Esophagus muscularis mucosa (tissue), 4 donors: ENCODE results near the gene H6PD. TPM values are rescaled to one million over a fixed set of nuclear protein-coding genes. Genes with fewer than 3 reads are reported as not detected.

Experiments used
- DNase-seq: peaks from one replicate; pipeline ENCODE4 v3.0.0-alpha.2; 2017; ENCODE audit errors: extremely low spot score
- H3K27ac ChIP-seq, 4 donors: fragments of 200-600 bp; sonication (generic); replicated peaks in 1 of 4; 1 replicate in 3 of 4; 2 replicates in 1 of 4; pipeline ENCODE4 v1.5.1; 2016 to 2019; ENCODE audit warnings: mild to moderate bottlenecking in 1 of 4
- H3K27me3 ChIP-seq, 4 donors: fragments of 200-600 bp; sonication (generic); one replicate each; pipeline versions ENCODE4 v1.5.1 to v1.6.0; 2016 to 2019
- H3K36me3 ChIP-seq, 4 donors: fragments of 200-600 bp; sonication (generic); one replicate each; pipeline ENCODE4 v1.5.1; 2016 to 2019
- H3K4me1 ChIP-seq, 4 donors: fragments of 200-600 bp; sonication (generic); one replicate each; pipeline ENCODE4 v1.5.1; 2016 to 2019
- H3K4me3 ChIP-seq, 4 donors: fragments of 200-600 bp; sonication (generic); 1 replicate in 2 of 4; 2 replicates in 2 of 4; pipeline ENCODE4 v1.5.1; 2016 to 2019; ENCODE audit warnings: mild to moderate bottlenecking in 4 of 4, moderate library complexity in 1 of 4
- H3K9me3 ChIP-seq, 4 donors: fragments of 200-600 bp; sonication (generic); 1 replicate in 3 of 4; 2 replicates in 1 of 4; pipeline ENCODE4 v1.5.1; 2016 to 2019
- EP300 ChIP-seq: sonication (generic); formaldehyde crosslinking; IDR thresholded peaks from one replicate; pipeline ENCODE4 v1.6.1; 2017; ENCODE audit warnings: antibody characterized with exemption
- POLR2A ChIP-seq: fragments of 450-650 bp; IDR thresholded peaks from one replicate; pipeline ENCODE4 v1.6.1; 2017; ENCODE audit warnings: antibody characterized with exemption, moderate library complexity, mild to moderate bottlenecking, low read depth
- POLR2AphosphoS5 ChIP-seq, 2 donors: sonication (generic); formaldehyde crosslinking; IDR thresholded peaks; one replicate each; pipeline ENCODE4 v1.6.1; 2017; ENCODE audit warnings: antibody characterized with exemption in 2 of 2
- WGBS: methylation state at CpG from one replicate; pipeline ENCODE4 v1.1.5; 2018; 5-methylcytosine and 5-hydroxymethylcytosine counted together
- intact Hi-C: fragments of 100-400 bp; cut with DNase I; formaldehyde crosslinking; loops from one replicate; pipeline ENCODE4 v1.15.1; 2023
- total RNA-seq, 4 donors: library from RNA; depleted of rRNA; stranded (reverse); fragments of >200 nt; gene quantifications; one replicate each; pipeline versions ENCODE4 v1.1.0 to v1.2.1, GENCODE V29; 2016
- TF ChIP-seq, protein P1 (sequence below), 3 experiments: fragments of 200-600 bp in 2 of 3; fragments of 450-650 bp in 1 of 3; sonication (generic) in 2 of 3; IDR thresholded peaks; one replicate each; pipeline ENCODE4 v1.5.1; 2017 to 2019; ENCODE audit warnings: antibody characterized with exemption in 3 of 3, mild to moderate bottlenecking in 2 of 3, moderate library complexity in 1 of 3

Gene H6PD
- total RNA-seq, 4 donors from 2014 or later, result 31.1 to 54.4 (median 38.4) TPM

DNA sequence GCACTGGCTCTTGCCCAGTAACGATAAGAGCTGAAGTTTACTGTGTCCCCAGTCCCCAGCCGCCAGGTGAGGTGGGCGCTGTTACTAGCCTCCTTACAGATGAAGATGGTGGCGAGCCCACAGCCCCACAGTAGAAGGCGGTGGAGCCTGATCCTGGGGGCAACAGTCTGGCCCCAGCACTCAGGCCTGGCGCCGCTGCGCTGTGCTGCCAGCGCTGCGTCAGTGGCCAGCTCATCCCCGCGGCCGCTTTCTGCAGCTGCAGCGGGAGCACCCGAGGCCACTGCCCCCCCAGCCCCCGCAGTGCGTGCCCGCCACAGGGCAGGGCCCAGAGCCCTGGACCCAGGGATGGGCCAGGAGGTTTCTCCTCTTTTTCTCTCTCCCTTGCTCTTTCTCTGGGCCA is 13.3 kb downstream of the H6PD start:
- H3K9me3 ChIP-seq, result no peaks in the 10 kb centered on the region
- no peak for DNase-seq
- H3K27ac ChIP-seq, result peak overlapping the region in 2 of 4 donors; percentile 16 to 65
- intact Hi-C loops, result no loop called here
- H3K36me3 ChIP-seq, result peaks cover 0 to 53% (median 36%) of the 10 kb centered on the region in 4 donors
- H3K4me3 ChIP-seq, result no peak overlapping the region
- no peaks in the 10 kb centered on the region for H3K27me3 ChIP-seq
- peaks cover 67 to 96% (median 78%) of the 10 kb centered on the region in 4 donors for H3K4me1 ChIP-seq
- TF ChIP-seq POLR2A (no peak), POLR2AphosphoS5 (IDR thresholded peaks at IDR 0.05) (no peak), EP300 (no peak)
- TF ChIP-seq, protein P1, sequence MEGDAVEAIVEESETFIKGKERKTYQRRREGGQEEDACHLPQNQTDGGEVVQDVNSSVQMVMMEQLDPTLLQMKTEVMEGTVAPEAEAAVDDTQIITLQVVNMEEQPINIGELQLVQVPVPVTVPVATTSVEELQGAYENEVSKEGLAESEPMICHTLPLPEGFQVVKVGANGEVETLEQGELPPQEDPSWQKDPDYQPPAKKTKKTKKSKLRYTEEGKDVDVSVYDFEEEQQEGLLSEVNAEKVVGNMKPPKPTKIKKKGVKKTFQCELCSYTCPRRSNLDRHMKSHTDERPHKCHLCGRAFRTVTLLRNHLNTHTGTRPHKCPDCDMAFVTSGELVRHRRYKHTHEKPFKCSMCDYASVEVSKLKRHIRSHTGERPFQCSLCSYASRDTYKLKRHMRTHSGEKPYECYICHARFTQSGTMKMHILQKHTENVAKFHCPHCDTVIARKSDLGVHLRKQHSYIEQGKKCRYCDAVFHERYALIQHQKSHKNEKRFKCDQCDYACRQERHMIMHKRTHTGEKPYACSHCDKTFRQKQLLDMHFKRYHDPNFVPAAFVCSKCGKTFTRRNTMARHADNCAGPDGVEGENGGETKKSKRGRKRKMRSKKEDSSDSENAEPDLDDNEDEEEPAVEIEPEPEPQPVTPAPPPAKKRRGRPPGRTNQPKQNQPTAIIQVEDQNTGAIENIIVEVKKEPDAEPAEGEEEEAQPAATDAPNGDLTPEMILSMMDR (IDR thresholded peaks at IDR 0.05), result no peak
- 91% methylated on average over 9 of the region's 18 CpGs for WGBS

DNA sequence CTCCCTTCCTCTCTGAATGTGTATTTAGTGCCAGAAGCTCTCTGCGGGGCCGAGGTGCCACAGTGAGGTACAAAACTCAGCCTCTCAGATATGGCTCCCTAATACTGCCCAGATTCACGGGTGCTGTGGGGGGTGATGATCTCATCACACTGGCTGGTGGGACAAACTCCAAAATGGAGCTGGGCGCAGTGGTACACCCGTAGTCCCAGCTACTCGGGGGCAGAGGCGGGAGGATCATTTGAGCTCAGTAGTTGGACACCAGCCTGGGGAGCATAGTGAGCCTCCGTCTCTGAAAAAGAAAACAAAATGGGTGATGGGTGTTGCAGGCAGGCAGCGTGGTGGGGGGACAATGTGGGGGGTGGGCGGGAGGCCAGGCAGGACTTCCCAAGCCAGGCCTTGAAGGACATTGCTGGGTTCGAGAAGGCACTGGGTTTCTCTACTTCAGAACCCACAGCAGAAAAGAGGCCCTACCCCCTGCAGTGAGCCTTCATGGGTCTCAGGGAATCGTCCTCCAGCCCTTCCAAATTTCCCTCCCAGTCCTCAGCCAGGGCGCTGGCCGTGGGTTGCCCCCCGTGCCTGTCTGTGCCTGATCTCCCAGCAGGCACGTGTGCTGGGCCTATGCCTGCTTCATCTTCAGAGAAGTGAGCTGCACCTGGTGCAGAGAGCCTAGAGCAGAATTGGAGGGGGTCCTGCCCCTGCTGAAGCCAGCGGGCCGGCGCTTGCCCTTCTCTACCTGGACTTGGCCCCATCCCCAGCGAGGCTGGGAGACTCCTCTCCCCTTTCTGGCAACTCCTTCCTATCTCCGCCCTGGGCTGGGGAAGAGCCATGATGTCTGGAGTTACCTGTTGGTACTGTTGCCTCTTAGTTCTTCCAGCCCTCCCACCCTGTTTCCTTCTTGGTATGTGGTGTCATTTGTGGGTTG is 14.0 kb downstream of the H6PD start:
- Histone ChIP-seq H3K27ac (peak overlapping the region; percentile 65 to 75 (median 70)), H3K4me3 (no peak overlapping the region), H3K27me3 (no peaks in the 10 kb centered on the region), H3K9me3 (no peaks in the 10 kb centered on the region), H3K36me3 (peaks cover 0 to 53% (median 36%) of the 10 kb centered on the region in 4 donors), H3K4me1 (peaks cover 60 to 96% (median 77%) of the 10 kb centered on the region in 4 donors)
- TF ChIP-seq, protein P1 (IDR thresholded peaks at IDR 0.05), result no peak
- WGBS, result 80% methylated on average over 17 of the region's 21 CpGs
- intact Hi-C loops, result no loop called here
- no peak for DNase-seq

DNA sequence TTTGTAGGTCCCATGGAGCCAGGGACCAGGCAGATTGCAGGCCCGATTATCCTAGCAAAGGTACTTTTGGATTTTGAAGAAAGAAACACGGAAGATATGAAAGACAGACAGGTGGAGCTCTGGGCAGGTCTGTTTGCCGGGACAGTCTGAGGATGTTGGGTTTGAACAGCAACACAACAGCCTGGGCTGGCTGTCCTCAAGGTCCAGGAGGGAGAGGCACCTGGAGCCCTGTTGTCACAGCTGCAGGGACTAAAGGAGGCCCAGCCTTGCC is 14.6 kb downstream of the H6PD start:
- intact Hi-C loops, result no loop called here

DNA sequence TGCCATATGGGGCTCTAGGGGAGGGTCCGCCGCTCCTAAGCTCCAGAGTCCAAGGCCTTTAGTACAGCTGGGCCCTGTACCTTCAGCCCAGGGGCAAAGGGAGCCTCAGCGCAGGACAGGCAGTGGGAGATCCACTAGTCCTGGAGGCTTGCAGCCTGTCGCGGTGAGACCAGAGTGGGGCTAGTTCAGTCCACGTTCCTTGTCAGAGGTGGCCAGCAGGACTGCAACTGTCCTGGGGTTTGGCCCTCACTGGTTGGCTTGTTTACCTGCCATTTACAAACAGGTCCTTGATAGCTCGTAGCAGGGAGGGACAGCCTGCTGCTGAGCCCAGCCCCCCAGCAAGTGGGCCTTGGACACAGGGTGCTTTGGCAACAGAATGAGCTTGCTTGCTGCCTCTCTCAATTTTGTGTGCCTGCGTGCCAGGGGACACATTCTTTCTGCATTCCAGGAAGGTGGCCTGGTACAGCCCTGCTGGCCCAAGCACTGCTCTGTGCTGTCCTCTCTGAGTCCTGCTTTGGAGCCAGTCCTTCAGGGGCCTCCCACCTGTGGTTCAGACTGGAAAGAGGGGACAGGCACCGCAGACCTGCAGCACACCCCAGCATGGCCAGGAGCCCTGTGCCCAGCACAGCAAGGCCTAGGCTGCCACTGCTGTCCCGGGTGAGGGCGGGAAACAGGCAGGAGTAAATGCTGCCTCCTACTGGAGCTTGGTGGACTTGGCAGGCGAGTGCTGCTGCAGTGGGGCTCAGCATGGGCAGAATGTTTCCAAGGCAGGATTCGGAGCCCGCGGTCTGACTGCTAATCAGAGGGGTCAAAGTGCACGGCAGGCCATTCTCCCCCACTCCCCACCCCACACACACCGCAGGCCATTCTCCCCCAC is 15.2 kb downstream of the H6PD start:
- no peak for TF ChIP-seq EP300
- TF ChIP-seq, protein P1 (IDR thresholded peaks at IDR 0.05), result peak; percentile 50 to 70 (median 64)
- TF ChIP-seq POLR2AphosphoS5 (IDR thresholded peaks at IDR 0.05), result no peak
- no peak overlapping the region for H3K4me3 ChIP-seq
- no peaks in the 10 kb centered on the region for H3K9me3 ChIP-seq
- intact Hi-C loops, result loop anchor here (5.0 kb wide), 1 partner anchor 67 kb away; no protein-coding TSS in a partner anchor
- H3K27ac ChIP-seq, result peak overlapping the region; percentile 65 to 75 (median 70)
- H3K36me3 ChIP-seq, result peaks cover 0 to 54% (median 36%) of the 10 kb centered on the region in 4 donors
- DNase-seq, result no peak
- 75% methylated on average over 13 of the region's 17 CpGs for whole genome bisulfite sequencing
- no peaks in the 10 kb centered on the region for H3K27me3 ChIP-seq
- H3K4me1 ChIP-seq, result peaks cover 48 to 89% (median 69%) of the 10 kb centered on the region in 4 donors

More for the DNA sequence above, 14.6 kb downstream of the H6PD start:
- TF ChIP-seq POLR2A, result no peak
- TF ChIP-seq, protein P1 (IDR thresholded peaks at IDR 0.05), result no peak
- TF ChIP-seq POLR2AphosphoS5 (IDR thresholded peaks at IDR 0.05), result no peak
- TF ChIP-seq EP300, result no peak
- H3K4me3 ChIP-seq, result no peak overlapping the region
- peak overlapping the region; percentile 65 to 75 (median 70) for H3K27ac ChIP-seq
- no peaks in the 10 kb centered on the region for H3K9me3 ChIP-seq
- H3K36me3 ChIP-seq, result peaks cover 0 to 53% (median 36%) of the 10 kb centered on the region in 4 donors
- WGBS, result 90% methylated on average over 3 of the region's 3 CpGs
- peaks cover 54 to 95% (median 74%) of the 10 kb centered on the region in 4 donors for H3K4me1 ChIP-seq
- DNase-seq, result no peak
- H3K27me3 ChIP-seq, result no peaks in the 10 kb centered on the region
